Measurements from ENCODE around the gene FBXO31.

GRCh38 chr16:87309620-87310525, 73.7 kb downstream of the FBXO31 start:
- TF ChIP-seq EZH2 (IDR thresholded peaks at IDR 0.05; ENCODE audit: low read depth, low read length, severe bottlenecking) (no peak), JUN (IDR thresholded peaks at IDR 0.05; ENCODE audit: low read depth, low read length) (no peak), ZNF274 (IDR thresholded peaks at IDR 0.05; ENCODE audit: borderline replicate concordance, extremely low read depth, low read length) (no peak), CTCF (IDR thresholded peaks at IDR 0.05; ENCODE audit: control extremely low read depth in 1 of 3, insufficient read depth in 1 of 3, low read depth in 1 of 3, low read length in 3 of 3) (no peak), SUZ12 (IDR thresholded peaks at IDR 0.05; ENCODE audit: low read length) (no peak)

Data from H1 (cell line).